ENCODE results near the gene FHIP1B.
"Not testable (repeated sequence)": the region's sequence is repeated elsewhere in the genome, so short reads cannot be mapped to it uniquely, and the experiment has no call there.

FHIP1B gene

GRCh38 chr11:6234387-6235107 lies at the start of gene FHIP1B:
TSS of gene FHIP1B (minus strand) at chr11:6234636. CDS start at chr11:6224516, 10,120 bp downstream.
- DNase-seq (ENCODE audit: low read depth in 1 of 2, low spot score in 1 of 2) = peak; percentile 95 to 98

- no peak for DNase-seq (ENCODE audit: low read depth in 1 of 2, low spot score in 1 of 2)
These were observed 49.1 kb upstream of the FHIP1B start for GRCh38 chr11:6283453-6284023.

DNA sequence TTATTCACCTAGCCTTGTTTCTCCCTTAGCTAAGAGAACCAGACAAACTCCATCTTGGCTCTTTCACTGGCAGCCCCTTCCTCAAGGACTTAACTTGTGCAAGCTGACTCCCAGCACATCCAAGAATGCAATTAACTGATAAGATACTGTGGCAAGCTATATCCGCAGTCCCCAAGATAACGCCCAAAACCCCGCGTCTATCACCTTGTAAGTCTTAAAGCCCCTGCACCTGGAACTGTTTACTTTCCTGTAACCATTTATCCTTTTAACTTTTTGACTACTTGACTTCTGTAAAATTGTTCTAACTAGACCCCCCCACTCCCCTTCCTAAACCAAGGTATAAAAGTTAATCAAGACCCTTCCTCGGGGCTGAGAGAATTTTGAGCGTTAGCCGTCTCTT lies 46.4 kb upstream of the FHIP1B start:
- DNase-seq (ENCODE audit: low read depth in 1 of 2, low spot score in 1 of 2) = not testable (repeated sequence)

GRCh38 chr11:6273188-6273587 lies 38.8 kb upstream of the FHIP1B start:
- DNase-seq (ENCODE audit: low read depth in 1 of 2, low spot score in 1 of 2) = no peak

DNA sequence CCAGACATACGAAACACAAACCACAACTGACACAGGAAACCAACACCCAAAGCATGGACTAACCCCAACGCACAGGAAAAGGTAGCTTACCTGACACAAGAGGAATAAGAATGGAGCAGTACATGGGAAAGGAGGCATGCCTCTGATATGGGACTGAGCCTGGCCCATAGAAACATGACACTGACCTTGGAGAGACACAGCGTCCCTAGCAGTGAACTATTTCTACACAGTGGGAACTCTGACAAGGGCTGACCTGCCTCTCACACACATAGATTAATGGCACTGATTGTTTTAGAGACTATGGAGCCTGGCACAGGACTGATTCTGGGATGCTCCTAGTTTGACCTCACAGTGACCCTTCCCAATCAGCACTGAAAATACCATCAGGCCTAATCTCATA lies 37.2 kb upstream of the FHIP1B start:
- no peak for DNase-seq (ENCODE audit: low read depth in 1 of 2, low spot score in 1 of 2)

DNA sequence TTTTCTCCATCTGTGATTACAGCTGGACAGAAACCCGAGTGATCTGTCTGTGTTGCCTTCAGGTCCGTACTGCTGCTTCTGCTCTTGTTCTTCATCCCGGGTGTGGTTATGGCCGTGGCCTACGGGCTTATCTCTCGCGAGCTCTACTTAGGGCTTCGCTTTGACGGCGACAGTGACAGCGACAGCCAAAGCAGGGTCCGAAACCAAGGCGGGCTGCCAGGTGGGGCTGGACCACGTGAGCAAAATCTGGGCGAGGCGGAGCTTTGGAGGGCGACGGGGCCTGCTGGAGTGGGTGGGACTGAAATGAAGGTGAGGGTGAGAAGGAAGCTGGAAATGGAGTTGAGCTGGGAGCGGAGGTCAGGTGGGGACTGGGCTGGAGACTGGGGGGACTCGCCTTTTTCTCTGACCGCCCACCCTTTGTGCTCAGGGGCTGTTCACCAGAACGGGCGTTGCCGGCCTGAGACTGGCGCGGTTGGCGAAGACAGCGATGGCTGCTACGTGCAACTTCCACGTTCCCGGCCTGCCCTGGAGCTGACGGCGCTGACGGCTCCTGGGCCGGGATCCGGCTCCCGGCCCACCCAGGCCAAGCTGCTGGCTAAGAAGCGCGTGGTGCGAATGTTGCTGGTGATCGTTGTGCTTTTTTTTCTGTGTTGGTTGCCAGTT lies 36.3 kb upstream of the FHIP1B start:
- no peak for DNase-seq (ENCODE audit: low read depth in 1 of 2, low spot score in 1 of 2)

DNA sequence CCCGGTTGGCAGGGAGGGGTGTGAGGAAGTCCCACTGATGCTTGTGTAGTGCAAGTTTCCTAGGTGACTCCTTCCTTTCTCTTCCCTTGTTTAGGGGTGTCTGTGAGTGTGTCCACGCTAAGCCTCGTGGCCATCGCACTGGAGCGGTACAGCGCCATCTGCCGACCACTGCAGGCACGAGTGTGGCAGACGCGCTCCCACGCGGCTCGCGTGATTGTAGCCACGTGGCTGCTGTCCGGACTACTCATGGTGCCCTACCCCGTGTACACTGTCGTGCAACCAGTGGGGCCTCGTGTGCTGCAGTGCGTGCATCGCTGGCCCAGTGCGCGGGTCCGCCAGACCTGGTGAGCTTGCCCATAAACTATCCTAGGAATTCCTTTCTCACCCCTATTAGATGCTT lies 35.6 kb upstream of the FHIP1B start:
- no peak for DNase-seq (ENCODE audit: low read depth in 1 of 2, low spot score in 1 of 2)

DNA sequence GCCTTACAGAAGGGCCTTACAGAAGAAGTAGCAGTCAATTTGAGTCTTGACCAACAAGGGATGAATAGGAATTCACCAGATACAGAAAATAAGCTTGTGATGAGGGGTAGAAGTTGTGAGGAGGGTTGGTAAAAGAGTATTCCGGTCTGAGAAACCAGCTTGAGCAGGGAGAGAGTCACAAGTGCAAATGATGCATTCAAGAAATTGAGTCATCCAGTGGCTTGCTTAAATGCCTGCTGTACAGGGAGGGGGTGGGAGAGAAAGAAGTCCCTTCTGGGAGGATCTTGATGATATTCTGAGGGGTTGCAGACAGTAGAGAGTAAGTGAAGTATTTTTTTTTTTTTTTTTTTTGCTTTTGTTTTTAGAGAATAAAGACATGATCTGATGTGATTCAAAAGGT lies 34.4 kb upstream of the FHIP1B start:
- DNase-seq (ENCODE audit: low read depth in 1 of 2, low spot score in 1 of 2) = no peak

- no peak for DNase-seq (ENCODE audit: low read depth in 1 of 2, low spot score in 1 of 2)
These were observed 29.2 kb upstream of the FHIP1B start for GRCh38 chr11:6263662-6264061.

GRCh38 chr11:6260207-6260726 lies 25.8 kb upstream of the FHIP1B start:
- DNase-seq (ENCODE audit: low read depth in 1 of 2, low spot score in 1 of 2) = no peak

DNA sequence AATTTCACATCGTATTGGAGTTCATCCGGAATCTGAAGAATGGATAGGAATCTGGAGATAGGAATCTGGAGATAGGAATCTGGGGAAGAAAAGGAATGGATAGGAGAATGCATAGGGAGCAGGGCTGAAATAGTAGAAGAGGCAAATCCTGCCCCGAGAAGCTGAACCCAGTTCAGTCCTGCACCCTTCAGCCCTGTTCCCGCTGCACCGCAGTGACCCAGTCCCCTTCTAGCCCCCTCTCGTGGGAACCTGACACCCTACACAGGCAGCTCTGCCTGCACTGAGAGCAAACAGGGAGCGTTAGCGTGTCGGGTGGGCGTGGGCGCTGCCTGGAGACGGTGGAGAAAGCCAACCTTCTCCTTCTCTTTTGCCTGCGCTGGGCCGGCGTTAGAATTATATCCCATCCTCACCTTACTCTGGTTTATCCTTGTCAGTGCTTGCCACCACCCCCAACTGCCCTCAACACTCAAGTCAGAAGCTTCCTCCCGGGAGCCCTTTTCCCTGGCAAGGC lies 24.2 kb upstream of the FHIP1B start:
- no peak for DNase-seq (ENCODE audit: low read depth in 1 of 2, low spot score in 1 of 2)

GRCh38 chr11:6258141-6258540 lies 23.7 kb upstream of the FHIP1B start:
- no peak for DNase-seq (ENCODE audit: low read depth in 1 of 2, low spot score in 1 of 2)

- DNase-seq (ENCODE audit: low read depth in 1 of 2, low spot score in 1 of 2) = no peak
These were observed 18.8 kb upstream of the FHIP1B start for GRCh38 chr11:6253197-6253596.

DNA sequence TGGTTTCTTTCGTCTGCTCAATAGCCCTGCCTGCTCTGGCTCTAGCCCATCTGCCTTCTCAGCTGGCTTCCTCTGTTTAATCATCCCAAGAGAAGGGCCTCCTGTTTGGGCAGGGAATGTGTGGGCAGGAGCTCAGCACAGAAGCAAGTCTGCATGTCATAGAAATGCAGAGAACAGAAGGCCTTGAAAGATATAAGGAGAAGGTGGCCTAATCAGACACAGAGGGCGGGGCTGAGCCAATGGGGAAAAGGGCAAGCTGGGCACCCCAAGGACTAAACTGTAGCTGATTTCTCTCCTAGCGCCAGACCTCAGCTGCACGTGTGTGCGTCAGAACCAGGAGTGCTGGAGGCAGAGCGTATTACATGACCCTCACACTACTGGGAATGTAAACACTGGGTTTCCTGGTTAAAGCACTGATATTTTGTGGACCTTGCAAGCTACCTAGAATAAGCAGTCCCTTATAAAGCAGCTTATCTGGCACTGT lies 17.6 kb upstream of the FHIP1B start:
- DNase-seq (ENCODE audit: low read depth in 1 of 2, low spot score in 1 of 2) = no peak

DNA sequence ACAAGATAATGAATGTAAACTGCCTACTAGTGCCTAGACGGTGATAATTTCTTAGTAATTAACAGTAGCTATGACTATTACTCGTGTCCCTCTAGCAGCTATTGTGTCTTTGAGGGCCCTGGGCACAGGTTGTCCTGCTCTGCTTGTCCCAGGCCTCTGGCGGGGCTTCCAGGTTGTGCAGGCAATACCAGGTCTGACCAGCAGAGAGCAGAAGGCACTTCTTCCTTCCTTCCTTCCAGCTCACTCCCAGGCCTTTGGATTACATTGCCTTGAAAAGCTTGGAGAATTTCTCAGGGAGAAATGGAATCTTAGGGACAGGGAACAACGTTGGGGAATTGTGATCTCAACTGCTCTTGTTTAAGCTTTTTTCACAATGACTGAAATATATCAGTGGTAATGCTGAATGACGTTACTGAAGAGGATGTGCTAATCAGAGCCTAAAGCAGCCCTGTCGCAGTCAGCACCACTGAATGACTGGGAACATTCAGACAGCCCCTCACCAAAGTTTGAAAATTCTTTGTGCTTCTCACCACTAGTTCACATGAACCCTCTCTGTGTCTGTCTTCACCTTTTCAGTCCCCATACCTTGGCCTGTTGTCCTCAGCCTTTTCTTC lies 16.8 kb upstream of the FHIP1B start:
- DNase-seq (ENCODE audit: low read depth in 1 of 2, low spot score in 1 of 2) = no peak

DNA sequence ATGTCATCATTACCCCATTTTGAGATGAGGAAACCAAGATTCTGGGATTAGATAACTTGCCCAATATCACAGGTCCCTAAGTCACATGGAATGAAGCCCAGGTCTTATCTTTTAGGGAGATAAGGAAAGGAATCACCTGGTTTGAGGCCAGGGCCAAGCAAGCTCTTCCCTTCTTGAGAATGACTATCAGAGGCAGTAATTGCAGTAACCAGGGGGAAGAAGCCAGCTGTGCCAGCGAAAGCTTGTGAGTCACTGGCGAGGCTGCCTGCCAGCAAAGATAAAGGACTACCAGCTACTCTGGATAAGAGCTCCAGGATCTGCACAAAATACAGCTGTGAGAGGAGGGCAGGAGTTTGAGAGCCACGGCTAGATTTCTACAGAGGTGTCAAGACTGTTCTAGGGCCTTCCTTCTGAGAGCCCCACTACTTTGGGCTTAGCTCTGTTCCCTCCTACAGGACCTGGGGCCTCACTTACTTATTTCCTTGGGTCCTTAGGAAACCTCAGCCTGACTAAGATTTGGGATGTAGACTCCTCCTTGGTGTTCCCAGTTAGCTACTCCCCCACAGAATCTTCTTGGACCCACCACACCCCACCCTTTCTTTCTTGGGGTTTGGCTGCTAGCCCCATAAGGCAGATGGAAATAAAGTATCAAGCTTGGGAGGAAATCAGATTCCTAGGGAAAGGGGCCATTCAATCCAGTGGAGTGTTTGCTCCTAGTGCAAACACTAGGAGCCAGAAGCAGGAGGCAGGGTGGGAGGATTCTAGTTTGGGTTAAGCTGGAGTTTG lies 15.5 kb upstream of the FHIP1B start:
- no peak for DNase-seq (ENCODE audit: low read depth in 1 of 2, low spot score in 1 of 2)

- not testable (repeated sequence) for DNase-seq (ENCODE audit: low read depth in 1 of 2, low spot score in 1 of 2)
These were observed 14.5 kb upstream of the FHIP1B start for GRCh38 chr11:6248897-6249296.

DNA sequence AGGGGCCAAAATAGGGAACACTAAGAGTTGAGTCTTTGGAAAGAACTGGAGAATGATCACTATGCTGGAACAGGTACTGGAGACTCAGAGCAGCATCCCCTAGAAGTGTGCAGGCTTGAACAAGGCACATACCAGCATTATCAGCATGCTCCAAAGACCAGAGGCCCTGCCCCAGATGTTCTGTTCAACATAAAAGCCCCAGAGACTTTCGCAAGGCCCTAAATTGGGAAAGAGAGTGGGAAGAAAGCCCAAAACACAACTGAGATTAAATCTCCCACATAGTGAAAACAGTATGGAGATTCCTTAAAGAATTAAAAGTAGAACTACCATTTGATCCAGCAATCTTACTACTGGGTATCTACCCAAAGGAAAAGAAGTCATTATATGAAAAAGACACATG lies 13.8 kb upstream of the FHIP1B start:
- no peak for DNase-seq (ENCODE audit: low read depth in 1 of 2, low spot score in 1 of 2)

DNA sequence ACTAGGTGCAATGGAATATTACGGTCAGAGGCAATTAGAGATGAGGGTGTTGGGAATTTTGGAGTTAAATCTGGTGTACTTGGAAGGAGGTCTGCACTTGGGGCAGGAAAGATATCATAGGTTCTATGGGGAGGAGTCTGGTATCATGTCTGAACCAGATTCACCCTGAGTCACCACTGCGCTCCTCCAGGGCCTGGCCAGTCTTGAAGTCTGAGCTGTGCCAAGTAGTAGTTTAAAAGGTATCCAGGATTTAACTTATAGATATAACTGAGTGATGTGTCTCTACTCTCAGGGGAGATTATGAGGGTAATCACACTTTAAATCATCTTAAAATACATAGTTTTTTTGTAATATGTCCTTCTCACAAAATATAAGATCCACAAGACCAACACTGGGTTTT lies 11.1 kb upstream of the FHIP1B start:
- DNase-seq (ENCODE audit: low read depth in 1 of 2, low spot score in 1 of 2) = no peak

DNA sequence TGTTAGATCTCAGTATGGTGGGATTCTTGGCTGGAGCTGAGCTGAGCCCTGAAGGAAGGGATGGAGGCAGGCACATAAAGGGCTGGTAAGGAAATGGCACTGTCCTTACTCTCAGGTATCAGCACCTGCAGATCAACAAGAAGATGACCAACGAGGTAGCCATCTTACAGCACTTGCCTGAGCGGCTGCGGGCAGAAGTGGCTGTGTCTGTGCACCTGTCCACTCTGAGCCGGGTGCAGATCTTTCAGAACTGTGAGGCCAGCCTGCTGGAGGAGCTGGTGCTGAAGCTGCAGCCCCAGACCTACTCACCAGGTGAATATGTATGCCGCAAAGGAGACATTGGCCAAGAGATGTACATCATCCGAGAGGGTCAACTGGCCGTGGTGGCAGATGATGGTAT lies 6.9 kb upstream of the FHIP1B start:
- no peak for DNase-seq (ENCODE audit: low read depth in 1 of 2, low spot score in 1 of 2)

DNA sequence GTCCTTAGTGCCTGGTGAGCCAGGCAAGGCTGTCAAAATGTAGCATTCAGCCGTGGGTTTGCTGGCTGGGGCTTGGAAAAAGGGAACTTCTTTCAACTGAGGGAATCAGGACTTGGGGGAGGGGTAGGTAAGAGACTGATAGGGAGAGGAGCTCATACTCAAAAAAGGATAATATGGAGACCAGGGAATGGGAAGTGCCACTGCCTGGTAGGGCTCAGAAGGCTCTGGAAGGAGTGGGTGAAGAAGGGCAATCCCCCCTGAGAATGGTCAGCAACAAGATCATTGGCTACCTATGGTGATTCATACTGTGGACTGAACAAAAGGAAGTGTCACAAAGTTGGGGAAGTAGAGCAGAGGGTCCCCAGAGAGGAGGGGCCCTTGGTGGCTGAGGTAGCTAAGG lies 6.3 kb upstream of the FHIP1B start:
- no peak for DNase-seq (ENCODE audit: low read depth in 1 of 2, low spot score in 1 of 2)
